CD14-positive monocyte (primary cell): Measurements from ENCODE around the gene CROCC2. TPM values are rescaled to one million over a fixed set of nuclear protein-coding genes. Genes with fewer than 3 reads are reported as not detected.
A peak's percentile ranks its signal among the peaks of the same experiment; 100 is the strongest.

Experiments
- DNase-seq, 3 donors: peaks; one replicate each; pipeline ENCODE4 v3.0.0-alpha.2; 2011 to 2022
- H2AFZ ChIP-seq: 2 replicates; pipeline ENCODE4 v1.6.0; 2012; ENCODE audit warnings: mild to moderate bottlenecking, low read depth, low read length, inconsistent platforms; ENCODE audit not compliant: insufficient read depth, poor library complexity, severe bottlenecking
- H3K27ac ChIP-seq, 2 donors: 1 replicate in 1 of 2; 2 replicates in 1 of 2; pipeline ENCODE4 v1.5.1; 2012 to 2013; ENCODE audit warnings: low read length in 2 of 2, control low read depth in 1 of 2, inconsistent platforms in 1 of 2, low read depth in 1 of 2, mild to moderate bottlenecking in 1 of 2
- H3K27me3 ChIP-seq, 2 donors: one replicate each; pipeline versions ENCODE4 v1.6.0 to v1.6.1; 2011 to 2013; ENCODE audit warnings: low read length in 2 of 2; ENCODE audit not compliant: control insufficient read depth in 2 of 2, insufficient read depth in 2 of 2
- H3K36me3 ChIP-seq, 2 donors: replicated peaks in 1 of 2; 1 replicate in 1 of 2; 2 replicates in 1 of 2; pipeline versions ENCODE4 v1.5.1 to v1.6.1; 2012 to 2013; ENCODE audit warnings: low read length in 2 of 2, control low read depth in 1 of 2, inconsistent platforms in 1 of 2, mild to moderate bottlenecking in 1 of 2; ENCODE audit not compliant: insufficient read depth in 2 of 2, control insufficient read depth in 1 of 2
- H3K4me1 ChIP-seq, 2 donors: 1 replicate in 1 of 2; 2 replicates in 1 of 2; pipeline versions ENCODE4 v1.5.1 to v1.6.1; 2012 to 2013; ENCODE audit warnings: low read length in 2 of 2, control low read depth in 1 of 2, inconsistent platforms in 1 of 2, mild to moderate bottlenecking in 1 of 2, moderate library complexity in 1 of 2; ENCODE audit not compliant: insufficient read depth in 2 of 2, control insufficient read depth in 1 of 2
- H3K4me2 ChIP-seq: replicated peaks from 2 replicates; pipeline ENCODE3; 2012; ENCODE audit warnings: low read length, moderate library complexity, mild to moderate bottlenecking; ENCODE audit not compliant: poor library complexity, severe bottlenecking; ENCODE audit errors: extremely low read depth
- H3K4me3 ChIP-seq, 3 experiments: fragments of 200-600 bp in 1 of 3; sonication (generic) in 1 of 3; replicated peaks in 1 of 3; 1 replicate in 2 of 3; 2 replicates in 1 of 3; pipeline ENCODE4 v1.5.1; 2011 to 2013; ENCODE audit warnings: low read length in 3 of 3, mild to moderate bottlenecking in 3 of 3, control low read depth in 2 of 3, low read depth in 2 of 3, inconsistent platforms in 1 of 3, moderate library complexity in 1 of 3
- H3K79me2 ChIP-seq: 2 replicates; pipeline ENCODE4 v1.6.0; 2012; ENCODE audit warnings: mild to moderate bottlenecking, control low read depth, inconsistent platforms, low read length, moderate library complexity; ENCODE audit not compliant: insufficient read depth
- H3K9ac ChIP-seq: 2 replicates; pipeline ENCODE4 v1.6.0; 2017; ENCODE audit warnings: low read length, mild to moderate bottlenecking; ENCODE audit not compliant: insufficient read depth, poor library complexity, severe bottlenecking
- H3K9me3 ChIP-seq, 2 donors: replicated peaks in 1 of 2; 1 replicate in 1 of 2; 2 replicates in 1 of 2; pipeline versions ENCODE4 v1.5.1 to v1.6.1; 2012 to 2013; ENCODE audit warnings: low read length in 2 of 2, control low read depth in 1 of 2; ENCODE audit not compliant: control insufficient read depth in 1 of 2, insufficient read depth in 1 of 2
- H4K20me1 ChIP-seq: 2 replicates; pipeline ENCODE4 v1.6.0; 2012; ENCODE audit warnings: mild to moderate bottlenecking, low read length, control low read depth, moderate library complexity; ENCODE audit not compliant: insufficient read depth
- H3K27ac Mint-ChIP-seq, 7 donors: one replicate each; pipeline ENCODE4 v1.8.0; 2020; ENCODE audit warnings: mild to moderate bottlenecking in 7 of 7, mixed read lengths in 7 of 7, moderate library complexity in 6 of 7, inconsistent platforms in 2 of 7
- H3K27me3 Mint-ChIP-seq, 3 donors: one replicate each; pipeline ENCODE4 v1.8.0; 2021 to 2022; ENCODE audit warnings: low read depth in 3 of 3, mild to moderate bottlenecking in 3 of 3, mixed read lengths in 3 of 3, moderate library complexity in 3 of 3, inconsistent platforms in 1 of 3
- H3K36me3 Mint-ChIP-seq, 2 donors: one replicate each; pipeline ENCODE4 v1.8.0; 2020; ENCODE audit warnings: mixed read lengths in 2 of 2, inconsistent platforms in 1 of 2, mild to moderate bottlenecking in 1 of 2
- H3K4me1 Mint-ChIP-seq: one replicate; pipeline ENCODE4 v1.8.0; 2020; ENCODE audit warnings: mild to moderate bottlenecking, mixed read lengths
- H3K4me3 Mint-ChIP-seq, 2 donors: one replicate each; pipeline ENCODE4 v1.8.0; 2020; ENCODE audit warnings: mild to moderate bottlenecking in 2 of 2, mixed read lengths in 2 of 2, moderate library complexity in 1 of 2
- H3K9me3 Mint-ChIP-seq, 7 donors: one replicate each; pipeline ENCODE4 v1.8.0; 2020 to 2022; ENCODE audit warnings: mixed read lengths in 7 of 7, mild to moderate bottlenecking in 6 of 7, moderate library complexity in 6 of 7, inconsistent platforms in 2 of 7
- WGBS: methylation state at CpG from one replicate; pipeline ENCODE4 v1.1.5; 2013; ENCODE audit warnings: missing lambda C conversion rate; ENCODE audit not compliant: insufficient coverage; 5-methylcytosine and 5-hydroxymethylcytosine counted together
- intact Hi-C, 2 donors: fragments of 100-400 bp; cut with micrococcal nuclease; formaldehyde crosslinking; loops; one replicate each; pipeline versions ENCODE4 v1.15.0 to v1.15.1; 2023
- polyA plus RNA-seq, 3 donors: library from polyadenylated mRNA; depleted of rRNA in 1 of 3; unstranded in 2 of 3; stranded (reverse) in 1 of 3; fragments of 300-500 nt in 2 of 3; fragments of >200 nt in 1 of 3; fragmentation: Illumina TruSeq in 2 of 3; gene quantifications; 1 replicate in 2 of 3; 2 replicates in 1 of 3; pipeline ENCODE4 v1.2.3, GENCODE V29; 2012 to 2021
- TF ChIP-seq, protein P1 (sequence below): fragments of 200-600 bp; IDR thresholded peaks from one replicate; pipeline ENCODE4 v1.8.0; 2022; ENCODE audit warnings: antibody characterized with exemption, mild to moderate bottlenecking

CROCC2 gene
- polyA plus RNA-seq, 3 donors: 0.15 TPM; not detected in 2

DNA sequence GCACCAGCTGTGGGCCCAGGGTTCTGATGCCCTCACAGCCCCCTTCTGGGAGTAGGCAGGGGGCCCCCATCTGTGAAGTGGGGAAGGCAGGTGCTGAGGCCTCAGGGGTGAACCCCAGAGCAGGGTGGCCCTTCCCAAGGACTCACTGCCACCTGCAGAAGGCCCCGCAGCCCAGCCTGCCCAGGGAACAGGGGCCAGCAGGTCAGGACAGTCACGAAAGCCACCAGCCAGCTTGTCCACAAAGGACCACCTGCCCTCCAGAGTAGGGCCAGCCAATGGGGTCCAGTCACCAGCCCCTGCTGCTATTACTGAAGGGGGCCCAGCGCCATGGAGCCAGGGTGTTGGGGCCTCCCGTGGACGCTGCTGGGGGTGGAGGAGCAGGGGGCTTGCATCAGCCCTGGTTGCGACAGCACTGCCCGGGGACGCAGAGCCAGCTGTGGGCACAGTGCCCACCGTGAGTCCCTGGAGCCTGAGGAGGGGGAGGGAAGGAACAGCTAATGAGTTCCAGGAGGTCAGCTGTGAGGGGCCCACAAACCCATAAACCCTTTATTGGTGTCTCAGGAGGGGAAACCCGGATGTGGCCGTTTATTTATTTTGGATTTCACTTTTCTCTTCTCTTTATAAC lies 80.8 kb downstream of the CROCC2 start:
- H3K4me2 ChIP-seq: peak overlapping the region; percentile 58
- intact Hi-C loops: no loop called here

DNA sequence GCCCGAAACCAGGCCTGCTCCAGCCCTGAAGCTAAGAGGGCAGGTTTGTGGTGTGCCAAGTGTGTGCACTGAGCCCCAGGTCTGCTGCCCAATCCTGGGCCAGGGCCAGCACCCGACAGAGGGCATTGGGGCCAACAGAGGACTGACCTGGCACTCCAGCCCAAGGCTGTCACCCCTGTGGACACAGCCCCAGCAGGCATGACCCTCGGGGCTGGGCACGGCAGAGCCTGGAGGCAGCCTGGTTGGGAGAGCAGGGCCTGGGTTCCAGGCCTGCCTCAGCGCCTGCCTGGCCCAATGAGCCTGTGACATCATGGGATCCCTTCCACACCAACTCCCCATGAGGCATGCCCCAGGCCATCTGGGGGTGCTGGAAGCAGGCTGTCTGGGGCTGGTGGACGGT lies 81.5 kb downstream of the CROCC2 start:
- Histone ChIP-seq H3K9ac (peak overlapping the region; percentile 59), H2AFZ (peak overlapping the region; percentile 86), H3K27ac (peak overlapping the region in 1 of 2 donors; percentile 36), H3K4me3 (peak overlapping the region in 1 of 3 experiments; percentile 62), H3K9me3 (no peaks in the 10 kb centered on the region), H3K4me2 (peak overlapping the region; percentile 58), H3K27me3 (peaks cover 0 to 9% of the 10 kb centered on the region in 2 donors), H3K4me1 (peaks cover 15% of the 10 kb centered on the region in 2 donors), H4K20me1 (no peaks in the 10 kb centered on the region), H3K36me3 (no peaks in the 10 kb centered on the region), H3K79me2 (no peaks in the 10 kb centered on the region)
- no peak overlapping the region for H3K4me3 Mint-ChIP-seq
- H3K9me3 Mint-ChIP-seq: peaks cover 0 to 5% (median 2%) of the 10 kb centered on the region in 7 donors
- 78% methylated on average over 4 of the region's 6 CpGs for WGBS
- no peaks in the 10 kb centered on the region for H3K36me3 Mint-ChIP-seq
- peaks cover 11 to 26% (median 13%) of the 10 kb centered on the region in 3 donors for H3K27me3 Mint-ChIP-seq
- TF ChIP-seq, protein P1, sequence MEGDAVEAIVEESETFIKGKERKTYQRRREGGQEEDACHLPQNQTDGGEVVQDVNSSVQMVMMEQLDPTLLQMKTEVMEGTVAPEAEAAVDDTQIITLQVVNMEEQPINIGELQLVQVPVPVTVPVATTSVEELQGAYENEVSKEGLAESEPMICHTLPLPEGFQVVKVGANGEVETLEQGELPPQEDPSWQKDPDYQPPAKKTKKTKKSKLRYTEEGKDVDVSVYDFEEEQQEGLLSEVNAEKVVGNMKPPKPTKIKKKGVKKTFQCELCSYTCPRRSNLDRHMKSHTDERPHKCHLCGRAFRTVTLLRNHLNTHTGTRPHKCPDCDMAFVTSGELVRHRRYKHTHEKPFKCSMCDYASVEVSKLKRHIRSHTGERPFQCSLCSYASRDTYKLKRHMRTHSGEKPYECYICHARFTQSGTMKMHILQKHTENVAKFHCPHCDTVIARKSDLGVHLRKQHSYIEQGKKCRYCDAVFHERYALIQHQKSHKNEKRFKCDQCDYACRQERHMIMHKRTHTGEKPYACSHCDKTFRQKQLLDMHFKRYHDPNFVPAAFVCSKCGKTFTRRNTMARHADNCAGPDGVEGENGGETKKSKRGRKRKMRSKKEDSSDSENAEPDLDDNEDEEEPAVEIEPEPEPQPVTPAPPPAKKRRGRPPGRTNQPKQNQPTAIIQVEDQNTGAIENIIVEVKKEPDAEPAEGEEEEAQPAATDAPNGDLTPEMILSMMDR: no peak
- H3K27ac Mint-ChIP-seq: peak overlapping the region in 1 of 7 donors; percentile 28
- DNase-seq: no peak
- H3K4me1 Mint-ChIP-seq: peaks cover 13% of the 10 kb centered on the region
- intact Hi-C loops: no loop called here

More for the DNA sequence above, 80.8 kb downstream of the CROCC2 start:
- Mint-ChIP-seq H3K27ac (peak overlapping the region in 2 of 7 donors; percentile 28 to 45), H3K4me3 (peak overlapping the region; percentile 61 to 75), H3K4me1 (peaks cover 9% of the 10 kb centered on the region), H3K36me3 (no peaks in the 10 kb centered on the region), H3K27me3 (peaks cover 13 to 26% (median 15%) of the 10 kb centered on the region in 3 donors), H3K9me3 (peaks cover 0 to 5% (median 2%) of the 10 kb centered on the region in 7 donors)
- Histone ChIP-seq H4K20me1 (no peaks in the 10 kb centered on the region), H3K27me3 (peaks cover 0 to 9% of the 10 kb centered on the region in 2 donors), H3K4me1 (peaks cover 15% of the 10 kb centered on the region in 2 donors), H3K9me3 (no peaks in the 10 kb centered on the region), H3K9ac (peak overlapping the region; percentile 59), H3K27ac (peak overlapping the region in 1 of 2 donors; percentile 36), H3K4me3 (peak overlapping the region in 2 of 3 experiments; percentile 23 to 62), H3K79me2 (no peaks in the 10 kb centered on the region), H3K36me3 (no peaks in the 10 kb centered on the region), H2AFZ (peak overlapping the region; percentile 86)
- WGBS: 17% methylated on average over 6 of the region's 11 CpGs
- no peak for DNase-seq
- TF ChIP-seq, protein P1: no peak
